Peyer's patch (tissue), 4 donors: ENCODE results near the gene SPTA1.

Source experiments
- CTCF ChIP-seq, 6 experiments: fragments of 450-650 bp in 4 of 6; fragments of 200-600 bp in 2 of 6; sonication (generic) in 1 of 6; IDR thresholded peaks; one replicate each; pipeline ENCODE4 v1.5.1; 2017 to 2019; ENCODE audit warnings: antibody characterized with exemption in 6 of 6, mild to moderate bottlenecking in 3 of 6, moderate library complexity in 1 of 6
- POLR2A ChIP-seq, 2 donors: fragments of 450-650 bp; IDR thresholded peaks; one replicate each; pipeline ENCODE4 v1.5.1; 2017; ENCODE audit warnings: antibody characterized with exemption in 2 of 2, mild to moderate bottlenecking in 2 of 2, moderate library complexity in 2 of 2

GRCh38 chr1:158689875-158690274, 3.4 kb upstream of the SPTA1 start:
- TF ChIP-seq CTCF (IDR thresholded peaks at IDR 0.05): no peak
- TF ChIP-seq POLR2A (IDR thresholded peaks at IDR 0.05): no peak
